ENCODE results near the gene PSG11. TPM values are rescaled to one million over a fixed set of nuclear protein-coding genes. Genes with fewer than 3 reads are reported as not detected.

The PSG11 gene
- polyA plus RNA-seq, 1 of the 3 experiments (the other 2 are of a cell fraction): 0.08 TPM

- H3F3A ChIP-seq (replicated peaks; ENCODE audit: insufficient read depth): peaks cover 30% of the 10 kb centered on the region
- no peak overlapping the region for H3K27ac ChIP-seq (ENCODE audit: low read depth in 2 of 2, low read length in 1 of 2)
- no peak overlapping the region for H3K9ac ChIP-seq
- ChIA-PET POLR2A (no interaction called here), CTCF (no interaction called here)
- no peaks in the 10 kb centered on the region for H3K36me3 ChIP-seq (replicated peaks in 1 of 2; ENCODE audit: control insufficient read depth in 1 of 2, insufficient read depth in 2 of 2, low read length in 1 of 2)
- TF ChIP-seq REST (IDR thresholded peaks at IDR 0.05; ENCODE audit: low read depth, low read length) (no peak), POLR2AphosphoS5 (IDR thresholded peaks at IDR 0.05; ENCODE audit: low read depth, low read length) (no peak), NFIC (IDR thresholded peaks at IDR 0.05; ENCODE audit: borderline replicate concordance) (no peak), USF1 (IDR thresholded peaks at IDR 0.05; ENCODE audit: borderline replicate concordance, low read depth) (no peak), ZBTB33 (IDR thresholded peaks at IDR 0.05; ENCODE audit: borderline replicate concordance, low read depth) (no peak), TCF12 (IDR thresholded peaks at IDR 0.05) (no peak), CHD2 (IDR thresholded peaks at IDR 0.05; ENCODE audit: low read length, partially characterized antibody) (no peak), PBX3 (IDR thresholded peaks at IDR 0.05) (no peak), MAX (IDR thresholded peaks at IDR 0.05; ENCODE audit: low read depth) (no peak), FOXJ3 (CRISPR knock-in tag; IDR thresholded peaks at IDR 0.05) (no peak), SMC3 (IDR thresholded peaks at IDR 0.05; ENCODE audit: low read depth, low read length) (no peak), RFX5 (IDR thresholded peaks at IDR 0.05; ENCODE audit: low read length) (no peak), RAD21 (IDR thresholded peaks at IDR 0.05; ENCODE audit: low read length) (no peak), IRF3 (IDR thresholded peaks at IDR 0.05; ENCODE audit: low read depth, low read length) (no peak), GABPA (IDR thresholded peaks at IDR 0.05; ENCODE audit: low read depth) (no peak), ELF1 (IDR thresholded peaks at IDR 0.05) (no peak), SIN3A (IDR thresholded peaks at IDR 0.05; ENCODE audit: borderline replicate concordance, low read depth, low read length) (no peak), GATA2 (CRISPR knock-in tag; IDR thresholded peaks at IDR 0.05) (no peak), MEF2A (IDR thresholded peaks at IDR 0.05; ENCODE audit: borderline replicate concordance, low read depth) (no peak), TEAD4 (IDR thresholded peaks at IDR 0.05; ENCODE audit: borderline replicate concordance, insufficient read depth) (no peak)
- no peak overlapping the region for H2AFZ ChIP-seq (ENCODE audit: low read depth)
- no peaks in the 10 kb centered on the region for H3K9me2 ChIP-seq
- WGBS (ENCODE audit: low lambda C conversion rate): 47% methylated on average over 6 of the region's 6 CpGs
- no peaks in the 10 kb centered on the region for H3K9me3 ChIP-seq
- no peaks in the 10 kb centered on the region for H4K20me1 ChIP-seq (ENCODE audit: insufficient read depth)
- no peak for DNase-seq
- H3K79me2 ChIP-seq (ENCODE audit: insufficient read depth): no peaks in the 10 kb centered on the region
- H3K4me3 ChIP-seq (ENCODE audit: low read depth in 2 of 2, low read length in 1 of 2): no peak overlapping the region
- no peak overlapping the region for H3K4me2 ChIP-seq
- H3K27me3 ChIP-seq (ENCODE audit: insufficient read depth): no peaks in the 10 kb centered on the region
- H3K4me1 ChIP-seq (ENCODE audit: control insufficient read depth in 1 of 2, insufficient read depth in 2 of 2, low read depth in 1 of 2, low read length in 1 of 2): peaks cover 0 to 18% of the 10 kb centered on the region in 2 experiments; a peak in 1 of 4 replicates
Measured at GRCh38 chr19:42961119-42961518, 65.2 kb downstream of the PSG11 start.
